HEK293T (cell line): ENCODE data around the gene PAK6.

Source experiments
- FOXK2 ChIP-seq: fragments of 450-650 bp; IDR thresholded peaks from 2 replicates; pipeline ENCODE4 v1.6.1; 2016; ENCODE audit warnings: mild to moderate bottlenecking
- HDGF ChIP-seq: fragments of 450-650 bp; IDR thresholded peaks from 2 replicates; pipeline ENCODE4 v1.6.1; 2017; ENCODE audit warnings: antibody characterized with exemption, borderline replicate concordance
- SP1 ChIP-seq: fragments of 450-650 bp; IDR thresholded peaks from 2 replicates; pipeline ENCODE4 v1.6.1; 2017
- ZNF384 ChIP-seq: fragments of 450-650 bp; IDR thresholded peaks from 2 replicates; pipeline ENCODE4 v1.6.1; 2016
- TF ChIP-seq, protein P1 (sequence below): fragments of 450-650 bp; IDR thresholded peaks from 2 replicates; pipeline ENCODE4 v1.6.1; 2016

DNA sequence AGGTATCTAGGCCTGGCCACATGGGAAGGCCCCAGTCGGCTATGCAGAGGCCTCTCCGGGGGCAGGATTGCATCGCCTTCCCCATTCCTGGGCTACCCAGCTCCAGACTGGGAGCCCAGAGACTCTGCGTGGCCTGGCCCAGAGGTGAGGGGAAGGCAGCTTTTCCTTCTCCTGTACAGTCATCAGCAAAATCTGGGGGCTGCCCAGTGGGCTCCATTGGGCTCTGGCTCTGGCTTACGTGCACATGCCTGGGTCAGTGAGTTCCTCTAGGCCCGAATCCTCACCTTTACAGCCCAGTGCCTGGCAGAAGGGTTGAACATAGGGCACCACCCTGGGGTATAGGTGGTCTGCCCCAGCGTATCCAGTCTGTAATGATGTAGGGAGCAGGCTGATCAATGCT, 47.9 kb downstream of the PAK6 start:
- TF ChIP-seq FOXK2: no peak
- no peak for TF ChIP-seq ZNF384
- no peak for TF ChIP-seq HDGF
- TF ChIP-seq, protein P1, sequence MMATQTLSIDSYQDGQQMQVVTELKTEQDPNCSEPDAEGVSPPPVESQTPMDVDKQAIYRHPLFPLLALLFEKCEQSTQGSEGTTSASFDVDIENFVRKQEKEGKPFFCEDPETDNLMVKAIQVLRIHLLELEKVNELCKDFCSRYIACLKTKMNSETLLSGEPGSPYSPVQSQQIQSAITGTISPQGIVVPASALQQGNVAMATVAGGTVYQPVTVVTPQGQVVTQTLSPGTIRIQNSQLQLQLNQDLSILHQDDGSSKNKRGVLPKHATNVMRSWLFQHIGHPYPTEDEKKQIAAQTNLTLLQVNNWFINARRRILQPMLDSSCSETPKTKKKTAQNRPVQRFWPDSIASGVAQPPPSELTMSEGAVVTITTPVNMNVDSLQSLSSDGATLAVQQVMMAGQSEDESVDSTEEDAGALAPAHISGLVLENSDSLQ: no peak
- TF ChIP-seq SP1: no peak
